ENCODE data around the gene ZNF277. TPM values are rescaled to one million over a fixed set of nuclear protein-coding genes. Genes with fewer than 3 reads are reported as not detected.

Gene ZNF277
- polyA plus RNA-seq, 2 of the 4 experiments (the other 2 are of a cell fraction) = 23.4 to 31.9 TPM

- Histone ChIP-seq H3K4me1 (no peaks in the 10 kb centered on the region; the same call in 2 of the 3 replicates), H3K27ac (no peak overlapping the region), H3K4me2 (no peak overlapping the region), H3K4me3 (no peak overlapping the region), H3K9me3 (no peaks in the 10 kb centered on the region)
- no peak for FAIRE-seq
- no peak for DNase-seq (ENCODE audit: low read depth in 1 of 2, low spot score in 1 of 2)
- ChIA-PET POLR2A (no interaction called here), CTCF (interaction anchor here (1.7 kb wide), 1 partner anchor 271 kb away, joined by 5 read pairs; no protein-coding TSS in a partner anchor)
- no peak for TF ChIP-seq USF2 (IDR thresholded peaks at IDR 0.05)
- TF ChIP-seq SREBF2 (IDR thresholded peaks at IDR 0.05) = no peak
- no peak for TF ChIP-seq ZC3H11A (IDR thresholded peaks at IDR 0.05)
- TF ChIP-seq BHLHE40 (IDR thresholded peaks at IDR 0.05; ENCODE audit: low read depth, low read length) = no peak
- no peak for TF ChIP-seq GATA3 (IDR thresholded peaks at IDR 0.05; ENCODE audit: borderline replicate concordance)
- TF ChIP-seq CHD2 (IDR thresholded peaks at IDR 0.05; ENCODE audit: low read length, partially characterized antibody) = no peak
- TF ChIP-seq HOXB13 (CRISPR knock-in tag; IDR thresholded peaks at IDR 0.05; ENCODE audit: low read depth) = no peak
- TF ChIP-seq MAZ (IDR thresholded peaks at IDR 0.05; ENCODE audit: borderline replicate concordance, low read depth, low read length) = no peak
- no peak for TF ChIP-seq CEBPB (IDR thresholded peaks at IDR 0.05)
- TF ChIP-seq SMC3 (IDR thresholded peaks at IDR 0.05) = no peak
- TF ChIP-seq HOXB5 (CRISPR knock-in tag; IDR thresholded peaks at IDR 0.05) = no peak
- TF ChIP-seq FOSL2 (IDR thresholded peaks at IDR 0.05) = no peak
- no peak for TF ChIP-seq FOSL2 (CRISPR knock-in tag; IDR thresholded peaks at IDR 0.05)
- TF ChIP-seq KDM5A (IDR thresholded peaks at IDR 0.05) = no peak
- no peak for TF ChIP-seq E2F6 (IDR thresholded peaks at IDR 0.05; ENCODE audit: borderline replicate concordance, low read depth)
- no peak for TF ChIP-seq ZSCAN20 (CRISPR knock-in tag; IDR thresholded peaks at IDR 0.05)
- no peak for TF ChIP-seq RARB (CRISPR knock-in tag; IDR thresholded peaks at IDR 0.05)
- TF ChIP-seq KDM1A (IDR thresholded peaks at IDR 0.05; ENCODE audit: low read depth) = no peak
- no peak for ATAC-seq
Measured at GRCh38 chr7:112225006-112225405, 18.5 kb downstream of the ZNF277 start.

GRCh38 chr7:112226701-112227276 lies 20.3 kb downstream of the ZNF277 start:
- Histone ChIP-seq H3K4me1 (no peaks in the 10 kb centered on the region; the same call in 2 of the 3 replicates), H3K4me3 (no peak overlapping the region), H3K27ac (no peak overlapping the region), H3K9me3 (no peaks in the 10 kb centered on the region), H3K4me2 (no peak overlapping the region)
- POLR2A ChIA-PET = no interaction called here
- CTCF ChIA-PET = no interaction called here
- no peak for DNase-seq (ENCODE audit: low read depth in 1 of 2, low spot score in 1 of 2)
- no peak for TF ChIP-seq HDAC2 (IDR thresholded peaks at IDR 0.05)
- TF ChIP-seq NFE2L2 (conservative IDR thresholded peaks at IDR 0.05; ENCODE audit: low read length) = no peak
- no peak for TF ChIP-seq PBX3 (IDR thresholded peaks at IDR 0.05)
- no peak for TF ChIP-seq ZSCAN20 (CRISPR knock-in tag; IDR thresholded peaks at IDR 0.05)
- no peak for TF ChIP-seq BCL3 (IDR thresholded peaks at IDR 0.05)
- no peak for TF ChIP-seq HES2 (IDR thresholded peaks at IDR 0.05)
- TF ChIP-seq FOSB (CRISPR knock-in tag; IDR thresholded peaks at IDR 0.05) = no peak
- no peak for TF ChIP-seq HOXA7 (CRISPR knock-in tag; IDR thresholded peaks at IDR 0.05)
- TF ChIP-seq ESRRA (IDR thresholded peaks at IDR 0.05; ENCODE audit: borderline replicate concordance, low read length) = no peak
- TF ChIP-seq SMC3 (IDR thresholded peaks at IDR 0.05) = no peak
- TF ChIP-seq POLR2AphosphoS2 (conservative IDR thresholded peaks at IDR 0.05; ENCODE audit: low read length) = no peak
- no peak for TF ChIP-seq REST (IDR thresholded peaks at IDR 0.05)
- no peak for TF ChIP-seq CBX8 (IDR thresholded peaks at IDR 0.05)
- TF ChIP-seq CEBPB (IDR thresholded peaks at IDR 0.05) = no peak
- no peak for TF ChIP-seq MAFK (IDR thresholded peaks at IDR 0.05; ENCODE audit: partially characterized antibody)
- no peak for TF ChIP-seq CHD4 (IDR thresholded peaks at IDR 0.05; ENCODE audit: borderline replicate concordance)
- TF ChIP-seq NPAS2 (CRISPR knock-in tag; IDR thresholded peaks at IDR 0.05; ENCODE audit: borderline replicate concordance) = no peak
- ATAC-seq = no peak
- FAIRE-seq = peak; percentile 13
- WGBS (ENCODE audit: missing lambda C conversion rate) = 89% methylated on average over 4 of the region's 4 CpGs
